K562 (cell line): ENCODE data around the gene RPL7L1. TPM values are rescaled to one million over a fixed set of nuclear protein-coding genes. Genes with fewer than 3 reads are reported as not detected.

Experiments used
- C11orf30 ChIP-seq: fragments of 450-650 bp; IDR thresholded peaks from 2 replicates; pipeline ENCODE4 v1.6.1; 2016; ENCODE audit warnings: low read depth, mild to moderate bottlenecking
- CC2D1A ChIP-seq: fragments of 450-650 bp; IDR thresholded peaks from 2 replicates; pipeline ENCODE4 v1.6.1; 2017; ENCODE audit warnings: mild to moderate bottlenecking
- EHMT2 ChIP-seq: fragments of 450-650 bp; IDR thresholded peaks from 2 replicates; pipeline ENCODE4 v1.6.1; 2018; ENCODE audit warnings: antibody characterized with exemption
- GABPB2 ChIP-seq: fragments of 250-450 bp; sonication (Bioruptor Pico); conservative IDR thresholded peaks from 2 replicates; pipeline ENCODE4 v1.5.1; 2021; ENCODE audit warnings: mild to moderate bottlenecking
- HMG20B ChIP-seq: fragments of 250-450 bp; sonication (Bioruptor Pico); IDR thresholded peaks from 2 replicates; pipeline ENCODE4 v1.5.0; 2021; ENCODE audit warnings: mild to moderate bottlenecking
- HNRNPL ChIP-seq: fragments of 200-400 bp; formaldehyde crosslinking; IDR thresholded peaks from 2 replicates; pipeline ENCODE4 v1.6.1; 2017; ENCODE audit warnings: low read depth, mild to moderate bottlenecking, low read length
- IRF9 ChIP-seq: fragments of 450-650 bp; IDR thresholded peaks from 2 replicates; pipeline ENCODE4 v1.6.1; 2016; ENCODE audit warnings: missing biosample characterization, missing genetic modification characterization
- LARP7 ChIP-seq: fragments of 450-650 bp; IDR thresholded peaks from 2 replicates; pipeline ENCODE4 v1.6.1; 2016
- MCM3 ChIP-seq: fragments of 450-650 bp; IDR thresholded peaks from 2 replicates; pipeline ENCODE4 v1.6.1; 2016
- NEUROD1 ChIP-seq: fragments of 150-350 bp; IDR thresholded peaks from 2 replicates; pipeline ENCODE4 v1.6.1; 2014; ENCODE audit warnings: borderline replicate concordance, low read length, low read depth; ENCODE audit not compliant: partially characterized antibody
- NR3C1 ChIP-seq: sonication (generic); formaldehyde crosslinking; IDR thresholded peaks from 2 replicates; pipeline ENCODE4 v1.8.1; 2022; ENCODE audit warnings: missing genetic modification reagents
- POLR2AphosphoS5 ChIP-seq: IDR thresholded peaks from 2 replicates; pipeline ENCODE4 v1.6.1; 2011; ENCODE audit warnings: mild to moderate bottlenecking, low read depth, low read length, moderate library complexity; ENCODE audit not compliant: control insufficient read depth, insufficient read depth
- PYGO2 ChIP-seq: fragments of 450-650 bp; IDR thresholded peaks from 2 replicates; pipeline ENCODE4 v1.6.1; 2016; ENCODE audit warnings: mild to moderate bottlenecking, missing genetic modification characterization, moderate library complexity, missing compliant biosample characterization
- RBM22 ChIP-seq: fragments of 200-400 bp; formaldehyde crosslinking; IDR thresholded peaks from 2 replicates; pipeline ENCODE4 v1.6.1; 2018; ENCODE audit warnings: low read length, low read depth; ENCODE audit not compliant: poor library complexity, severe bottlenecking
- SNIP1 ChIP-seq: fragments of 450-650 bp; IDR thresholded peaks from 2 replicates; pipeline ENCODE4 v1.7.1; 2017; ENCODE audit warnings: low read depth, mild to moderate bottlenecking
- STAT5B ChIP-seq: fragments of 250-450 bp; sonication (Bioruptor Pico); IDR thresholded peaks from 2 replicates; pipeline ENCODE4 v1.8.0; 2021; ENCODE audit warnings: mild to moderate bottlenecking, inconsistent platforms
- STAT6 ChIP-seq: sonication (generic); formaldehyde crosslinking; IDR thresholded peaks from 2 replicates; pipeline ENCODE4 v1.8.1; 2023; ENCODE audit warnings: mild to moderate bottlenecking, missing genetic modification reagents
- TAF7 ChIP-seq: fragments of 450-650 bp; IDR thresholded peaks from 2 replicates; pipeline ENCODE4 v1.6.1; 2016; ENCODE audit warnings: missing genetic modification characterization, missing compliant biosample characterization
- TAF9B ChIP-seq: fragments of 450-650 bp; IDR thresholded peaks from 2 replicates; pipeline ENCODE4 v1.6.1; 2018; ENCODE audit warnings: mild to moderate bottlenecking; ENCODE audit not compliant: partially characterized antibody
- TBL1XR1 ChIP-seq, 2 experiments: IDR thresholded peaks; 2 replicates each; pipeline ENCODE4 v1.6.1; 2012; ENCODE audit warnings: improper control_type of control experiment in 2 of 2, low read length in 2 of 2, mild to moderate bottlenecking in 1 of 2
- TCF7L2 ChIP-seq: fragments of 150-350 bp; IDR thresholded peaks from 2 replicates; pipeline ENCODE4 v1.6.1; 2016; ENCODE audit warnings: low read depth, mild to moderate bottlenecking, low read length, moderate library complexity
- WHSC1 ChIP-seq: IDR thresholded peaks from one replicate; pipeline ENCODE4 v1.6.1; 2012; ENCODE audit warnings: low read length, control low read depth, inconsistent platforms
- ZNF347 ChIP-seq: fragments of 450-650 bp; formaldehyde crosslinking; IDR thresholded peaks from 2 replicates; pipeline ENCODE4 v1.4.0; 2020; ENCODE audit warnings: low read depth, mild to moderate bottlenecking, moderate library complexity
- ZNF431 ChIP-seq: sonication (generic); formaldehyde crosslinking; IDR thresholded peaks from 2 replicates; pipeline ENCODE4 v1.8.0; 2022; ENCODE audit warnings: mild to moderate bottlenecking, missing genetic modification reagents
- ZNF444 ChIP-seq: fragments of 250-450 bp; sonication (Bioruptor Pico); IDR thresholded peaks from 2 replicates; pipeline ENCODE4 v1.4.0; 2020; ENCODE audit warnings: mild to moderate bottlenecking, moderate library complexity
- ZNF644 ChIP-seq: fragments of 200-800 bp; sonication (Bioruptor generic); IDR thresholded peaks from 2 replicates; pipeline ENCODE4 v1.6.1; 2016; ENCODE audit warnings: low read depth, missing genetic modification characterization, missing compliant biosample characterization
- ZNF766 ChIP-seq: fragments of 200-800 bp; sonication (Bioruptor generic); conservative IDR thresholded peaks from 2 replicates; pipeline ENCODE4 v1.6.1; 2016; ENCODE audit warnings: missing genetic modification characterization, missing compliant biosample characterization
- ZZZ3 ChIP-seq: fragments of 450-650 bp; IDR thresholded peaks from 2 replicates; pipeline ENCODE4 v1.6.1; 2016; ENCODE audit warnings: antibody characterized with exemption, mild to moderate bottlenecking, moderate library complexity
- polyA plus RNA-seq, 8 experiments: library from polyadenylated mRNA; depleted of rRNA in 4 of 8; stranded (reverse) in 5 of 8; unstranded in 3 of 8; fragments of >200 nt; fragmentation: Nextera tagmentation in 2 of 8; fragmentation: Illumina TruSeq in 1 of 8; extraction: Ambion mirVana in 2 of 8; extraction: Trizol in 1 of 8; gene quantifications; 2 replicates each; pipeline versions ENCODE4 v1.2.1 to v1.2.3, GENCODE V29; 2011 to 2014; ENCODE audit warnings: inconsistent platforms in 1 of 8, missing spikeins in 1 of 8
- total RNA-seq, 7 experiments: library from RNA; depleted of rRNA in 6 of 7; stranded (reverse); fragments of >200 nt in 6 of 7; fragmentation: Illumina TruSeq in 2 of 7; extraction: Trizol in 2 of 7; gene quantifications; 2 replicates each; pipeline versions ENCODE4 v1.2.1 to v1.2.3, GENCODE V29; 2011 to 2021; ENCODE audit warnings: low replicate concordance in 1 of 7

The RPL7L1 gene
- total and polyA plus RNA-seq, 9 of the 15 experiments (the other 6 are each of a cell fraction or from before 2014, with no cell fraction given), result 129 to 259 (median 164) TPM

DNA sequence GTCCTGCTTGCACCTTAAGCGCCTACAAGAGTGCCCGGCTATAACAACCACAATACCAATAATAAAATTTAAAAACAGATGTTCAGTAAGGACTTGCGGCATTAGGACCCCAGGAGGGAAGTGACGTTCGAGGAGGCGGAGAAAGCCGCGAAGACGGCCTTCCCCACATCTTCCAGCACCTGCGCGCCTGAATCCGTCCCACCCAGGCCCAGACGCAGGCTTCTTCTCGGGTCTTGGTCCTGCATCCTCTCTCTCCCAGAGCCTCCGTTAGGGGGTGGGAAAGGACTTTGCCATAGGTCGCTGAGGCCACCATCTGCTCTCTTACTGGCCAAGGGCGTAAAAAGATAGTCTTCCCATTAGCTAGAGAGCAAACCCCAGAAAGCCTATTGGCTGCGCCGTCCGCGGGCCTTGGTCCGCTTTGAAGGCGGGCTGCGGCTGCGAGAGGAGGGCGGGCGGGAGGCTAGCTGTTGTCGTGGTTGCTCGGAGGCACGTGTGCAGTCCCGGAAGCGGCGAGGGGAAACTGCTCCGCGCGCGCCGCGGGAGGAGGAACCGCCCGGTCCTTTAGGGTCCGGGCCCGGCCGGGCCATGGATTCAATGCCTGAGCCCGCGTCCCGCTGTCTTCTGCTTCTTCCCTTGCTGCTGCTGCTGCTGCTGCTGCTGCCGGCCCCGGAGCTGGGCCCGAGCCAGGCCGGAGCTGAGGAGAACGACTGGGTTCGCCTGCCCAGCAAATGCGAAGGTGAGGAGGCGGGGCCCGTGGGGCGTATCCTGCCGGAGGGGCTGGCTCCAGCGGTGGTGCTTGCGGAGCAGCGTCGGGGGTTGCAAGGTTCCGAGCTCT lies 49.8 kb downstream of the RPL7L1 start, which contains the start of gene CNPY3 (continued):
- TF ChIP-seq ZNF766 (CRISPR knock-in tag), result 0 out of 2 replicates have a peak, but pooled peaks have one; percentile 25
- no peak for TF ChIP-seq PYGO2 (tag)
- TF ChIP-seq ZNF444 (CRISPR knock-in tag), result no peak
- TF ChIP-seq ZZZ3, result 0 out of 2 replicates have a peak, but pooled peaks have one; percentile 29
- TF ChIP-seq CC2D1A, result peak; percentile 84; the same call in 1 of the 2 replicates
- no peak for TF ChIP-seq TAF9B
- TF ChIP-seq SNIP1, result no peak; the same call in 1 of the 2 replicates
- TF ChIP-seq LARP7, result no peak
- no peak for TF ChIP-seq WHSC1
- no peak; the same call in 1 of the 2 replicates for TF ChIP-seq TCF7L2
- TF ChIP-seq STAT6 (CRISPR knock-in tag), result peak; percentile 82; the same call in 1 of the 2 replicates
- peak; percentile 58 for TF ChIP-seq RBM22
- TF ChIP-seq NEUROD1, result peak; percentile 98
- TF ChIP-seq ZNF347, result no peak
- TF ChIP-seq NR3C1, result no peak
- peak; percentile 32; the same call in 1 of the 2 replicates for TF ChIP-seq POLR2AphosphoS5
- TF ChIP-seq STAT5B (CRISPR knock-in tag), result no peak
- TF ChIP-seq GABPB2, result no peak
- TF ChIP-seq IRF9, result no peak
- 0 out of 2 replicates have a peak, but pooled peaks have one; percentile 57 for TF ChIP-seq ZNF431 (CRISPR knock-in tag)
- no peak for TF ChIP-seq MCM3
- TF ChIP-seq TBL1XR1 (IDR thresholded peaks at IDR 0.05; ENCODE audit: low read length in 2 of 2), result no peak; a peak in 2 of 4 replicates
- TF ChIP-seq TAF7, result peak; percentile 58
- TF ChIP-seq HNRNPL, result no peak
- TF ChIP-seq C11orf30, result peak; percentile 67
- no peak for TF ChIP-seq ZNF644
- no peak for TF ChIP-seq HMG20B (CRISPR knock-in tag)
- no peak for TF ChIP-seq EHMT2
